Suprapubic skin (tissue), 4 donors: ENCODE data around the gene AHI1. TPM values are rescaled to one million over a fixed set of nuclear protein-coding genes. Genes with fewer than 3 reads are reported as not detected.

Experiments
- DNase-seq, 2 donors: peaks; one replicate each; pipeline ENCODE4 v3.0.0-alpha.2; 2019; ENCODE audit warnings: low spot score in 2 of 2
- H3K27ac ChIP-seq: fragments of 200-600 bp; sonication (generic); one replicate; pipeline ENCODE4 v1.5.1; 2019
- H3K27me3 ChIP-seq: fragments of 200-600 bp; sonication (generic); one replicate; pipeline ENCODE4 v1.5.1; 2019
- H3K36me3 ChIP-seq: fragments of 200-600 bp; sonication (generic); one replicate; pipeline ENCODE4 v1.5.1; 2019
- H3K4me1 ChIP-seq: fragments of 200-600 bp; sonication (generic); one replicate; pipeline ENCODE4 v1.5.1; 2019
- H3K4me3 ChIP-seq: fragments of 200-600 bp; sonication (generic); one replicate; pipeline ENCODE4 v1.5.1; 2019; ENCODE audit warnings: mild to moderate bottlenecking
- H3K9me3 ChIP-seq: fragments of 200-600 bp; sonication (generic); one replicate; pipeline ENCODE4 v1.5.1; 2019
- CTCF ChIP-seq, 2 donors: fragments of 200-600 bp in 1 of 2; fragments of 450-650 bp in 1 of 2; sonication (generic) in 1 of 2; IDR thresholded peaks; one replicate each; pipeline ENCODE4 v1.5.1; 2016 to 2019; ENCODE audit warnings: antibody characterized with exemption in 2 of 2, mild to moderate bottlenecking in 1 of 2, moderate library complexity in 1 of 2
- EP300 ChIP-seq: sonication (generic); formaldehyde crosslinking; IDR thresholded peaks from one replicate; pipeline ENCODE4 v1.6.1; 2017; ENCODE audit warnings: antibody characterized with exemption
- POLR2A ChIP-seq, 2 donors: fragments of 450-650 bp; IDR thresholded peaks; one replicate each; pipeline ENCODE4 v1.6.1; 2017; ENCODE audit warnings: antibody characterized with exemption in 2 of 2, mild to moderate bottlenecking in 2 of 2, moderate library complexity in 2 of 2
- POLR2AphosphoS5 ChIP-seq, 3 donors: sonication (generic); formaldehyde crosslinking; IDR thresholded peaks; one replicate each; pipeline ENCODE4 v1.6.1; 2017; ENCODE audit warnings: antibody characterized with exemption in 3 of 3
- WGBS: methylation state at CpG from one replicate; pipeline ENCODE4 v1.1.5; 2018; 5-methylcytosine and 5-hydroxymethylcytosine counted together
- total RNA-seq, 4 donors: library from RNA; depleted of rRNA; stranded (reverse); fragments of >200 nt; gene quantifications; one replicate each; pipeline ENCODE4 v1.1.0, GENCODE V29; 2016

Gene AHI1
- total RNA-seq, 4 donors from 2014 or later = 12.1 to 53.6 (median 19.2) TPM

GRCh38 chr6:135243871-135244796, 253.4 kb downstream of the AHI1 start:
- Histone ChIP-seq H3K9me3 (no peaks in the 10 kb centered on the region), H3K36me3 (no peaks in the 10 kb centered on the region), H3K27ac (no peak overlapping the region), H3K27me3 (no peaks in the 10 kb centered on the region), H3K4me3 (no peak overlapping the region), H3K4me1 (no peaks in the 10 kb centered on the region)
- no peak for DNase-seq
- TF ChIP-seq POLR2AphosphoS5 (IDR thresholded peaks at IDR 0.05) (no peak), EP300 (no peak), CTCF (IDR thresholded peaks at IDR 0.05) (no peak), POLR2A (IDR thresholded peaks at IDR 0.05) (no peak)
- 48% methylated on average over 7 of the region's 7 CpGs for WGBS

- no peaks in the 10 kb centered on the region for H3K9me3 ChIP-seq
- no peaks in the 10 kb centered on the region for H3K36me3 ChIP-seq
- no peak for DNase-seq
- H3K4me3 ChIP-seq = no peak overlapping the region
- H3K27ac ChIP-seq = no peak overlapping the region
- H3K4me1 ChIP-seq = no peaks in the 10 kb centered on the region
- TF ChIP-seq CTCF (IDR thresholded peaks at IDR 0.05) = no peak
- TF ChIP-seq POLR2AphosphoS5 (IDR thresholded peaks at IDR 0.05) = no peak
- no peak for TF ChIP-seq EP300
- no peak for TF ChIP-seq POLR2A (IDR thresholded peaks at IDR 0.05)
- WGBS = 65% methylated on average over 5 of the region's 5 CpGs
- H3K27me3 ChIP-seq = no peaks in the 10 kb centered on the region
These were observed 256.8 kb downstream of the AHI1 start for GRCh38 chr6:135240711-135241110.

GRCh38 chr6:135236732-135237131, 260.8 kb downstream of the AHI1 start:
- H3K9me3 ChIP-seq = no peaks in the 10 kb centered on the region
- no peak for TF ChIP-seq CTCF (IDR thresholded peaks at IDR 0.05)
- no peak for TF ChIP-seq POLR2AphosphoS5 (IDR thresholded peaks at IDR 0.05)
- no peak for TF ChIP-seq EP300
- no peak for TF ChIP-seq POLR2A (IDR thresholded peaks at IDR 0.05)
- H3K36me3 ChIP-seq = no peaks in the 10 kb centered on the region
- H3K27me3 ChIP-seq = no peaks in the 10 kb centered on the region
- no peak overlapping the region for H3K4me3 ChIP-seq
- H3K27ac ChIP-seq = no peak overlapping the region
- DNase-seq = no peak
- no peaks in the 10 kb centered on the region for H3K4me1 ChIP-seq
- WGBS = 74% methylated on average over 6 of the region's 6 CpGs

GRCh38 chr6:135236319-135236718, 261.2 kb downstream of the AHI1 start:
- no peaks in the 10 kb centered on the region for H3K9me3 ChIP-seq
- WGBS = 93% methylated on average over 1 of the region's 1 CpG
- no peak for TF ChIP-seq POLR2A (IDR thresholded peaks at IDR 0.05)
- no peak for TF ChIP-seq CTCF (IDR thresholded peaks at IDR 0.05)
- no peak for TF ChIP-seq EP300
- TF ChIP-seq POLR2AphosphoS5 (IDR thresholded peaks at IDR 0.05) = no peak
- H3K27ac ChIP-seq = no peak overlapping the region
- no peak overlapping the region for H3K4me3 ChIP-seq
- H3K4me1 ChIP-seq = no peaks in the 10 kb centered on the region
- H3K27me3 ChIP-seq = no peaks in the 10 kb centered on the region
- H3K36me3 ChIP-seq = no peaks in the 10 kb centered on the region
- no peak for DNase-seq

- Histone ChIP-seq H3K9me3 (no peaks in the 10 kb centered on the region), H3K36me3 (no peaks in the 10 kb centered on the region), H3K27ac (no peak overlapping the region), H3K27me3 (no peaks in the 10 kb centered on the region), H3K4me3 (no peak overlapping the region), H3K4me1 (no peaks in the 10 kb centered on the region)
- 79% methylated on average over 5 of the region's 5 CpGs for WGBS
- no peak for DNase-seq
- TF ChIP-seq POLR2A (IDR thresholded peaks at IDR 0.05) = no peak
- TF ChIP-seq POLR2AphosphoS5 (IDR thresholded peaks at IDR 0.05) = no peak
- TF ChIP-seq EP300 = no peak
- no peak for TF ChIP-seq CTCF (IDR thresholded peaks at IDR 0.05)
These were observed 261.8 kb downstream of the AHI1 start for GRCh38 chr6:135235716-135236115.
